Esophagus (tissue), 2 donors: ENCODE results near the gene ACTR1B. TPM values are rescaled to one million over a fixed set of nuclear protein-coding genes. Genes with fewer than 3 reads are reported as not detected.

Experiments used
- H3K27ac ChIP-seq, 2 donors: one replicate each; pipeline ENCODE4 v1.5.1; 2013; ENCODE audit warnings: low read depth in 2 of 2, mild to moderate bottlenecking in 2 of 2, inconsistent platforms in 1 of 2, low read length in 1 of 2, moderate library complexity in 1 of 2
- H3K27me3 ChIP-seq, 2 donors: one replicate each; pipeline ENCODE4 v1.6.1; 2013; ENCODE audit warnings: low read length in 2 of 2, control low read depth in 1 of 2, mild to moderate bottlenecking in 1 of 2; ENCODE audit not compliant: insufficient read depth in 2 of 2, control insufficient read depth in 1 of 2
- H3K36me3 ChIP-seq, 2 donors: one replicate each; pipeline ENCODE4 v1.6.1; 2013; ENCODE audit warnings: low read length in 1 of 2; ENCODE audit not compliant: control insufficient read depth in 2 of 2, insufficient read depth in 2 of 2
- H3K4me1 ChIP-seq, 2 donors: one replicate each; pipeline ENCODE4 v1.6.1; 2013; ENCODE audit warnings: low read length in 1 of 2; ENCODE audit not compliant: control insufficient read depth in 2 of 2, insufficient read depth in 2 of 2
- H3K4me3 ChIP-seq, 2 donors: one replicate each; pipeline ENCODE4 v1.5.1; 2013; ENCODE audit warnings: low read length in 2 of 2, mild to moderate bottlenecking in 2 of 2, low read depth in 1 of 2, moderate library complexity in 1 of 2
- H3K9me3 ChIP-seq, 2 donors: one replicate each; pipeline ENCODE4 v1.6.1; 2013; ENCODE audit warnings: mild to moderate bottlenecking in 2 of 2, low read depth in 1 of 2, low read length in 1 of 2, moderate library complexity in 1 of 2; ENCODE audit not compliant: control insufficient read depth in 2 of 2, insufficient read depth in 1 of 2
- WGBS, 2 donors: extraction: QIAGEN DNeasy Blood & Tissue Kit; methylation state at CpG; one replicate each; pipeline ENCODE4 v1.1.7; 2013; 5-methylcytosine and 5-hydroxymethylcytosine counted together
- polyA plus RNA-seq, 2 donors: library from polyadenylated mRNA; stranded (reverse); fragments of 200-250 nt; gene quantifications; one replicate each; pipeline ENCODE4 v1.2.3, GENCODE V29; 2013
- donor health status: healthy with polysubstance abuse.
- donor health status: Bipolar disorder and iron deficiency.

ACTR1B gene
- polyA plus RNA-seq, 2 donors = 39.2 to 40.9 TPM

DNA sequence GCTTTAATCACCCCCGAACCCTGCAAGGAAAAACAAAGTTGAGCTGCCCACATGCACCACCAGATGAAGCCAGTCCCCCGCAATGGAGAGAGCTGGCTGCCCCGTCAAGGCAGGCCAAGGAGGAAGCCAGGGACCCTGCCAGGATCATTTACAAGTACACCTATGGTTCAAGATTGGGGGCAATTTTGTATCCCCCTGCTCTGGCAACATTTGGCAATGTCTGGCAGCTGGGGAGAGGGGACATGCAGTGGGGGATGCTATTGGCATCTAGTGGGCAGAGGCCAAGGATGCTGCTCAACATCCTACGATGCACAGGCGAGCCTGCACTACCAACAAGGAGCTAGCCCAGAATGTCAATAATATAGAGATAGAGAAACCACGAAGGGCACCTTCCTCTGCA lies 1.9 kb downstream of the ACTR1B start:
- peaks cover 6 to 12% of the 10 kb centered on the region in 2 donors for H3K4me1 ChIP-seq
- 80 to 85% methylated on average over 6 of the region's 6 CpGs for WGBS, 2 donors
- no peaks in the 10 kb centered on the region for H3K27me3 ChIP-seq
- H3K36me3 ChIP-seq = peaks cover 2 to 25% of the 10 kb centered on the region in 2 donors
- H3K27ac ChIP-seq = no peak overlapping the region
- H3K4me3 ChIP-seq = no peak overlapping the region
- H3K9me3 ChIP-seq = no peaks in the 10 kb centered on the region

- WGBS, 2 donors = 83 to 85% methylated on average over 18 of the region's 18 CpGs
- peaks cover 2 to 28% of the 10 kb centered on the region in 2 donors for H3K36me3 ChIP-seq
- H3K4me1 ChIP-seq = peaks cover 6 to 12% of the 10 kb centered on the region in 2 donors
- no peak overlapping the region for H3K27ac ChIP-seq
- no peaks in the 10 kb centered on the region for H3K27me3 ChIP-seq
- no peaks in the 10 kb centered on the region for H3K9me3 ChIP-seq
- H3K4me3 ChIP-seq = no peak overlapping the region
These were observed 3.0 kb downstream of the ACTR1B start for GRCh38 chr2:97660775-97661389.

DNA sequence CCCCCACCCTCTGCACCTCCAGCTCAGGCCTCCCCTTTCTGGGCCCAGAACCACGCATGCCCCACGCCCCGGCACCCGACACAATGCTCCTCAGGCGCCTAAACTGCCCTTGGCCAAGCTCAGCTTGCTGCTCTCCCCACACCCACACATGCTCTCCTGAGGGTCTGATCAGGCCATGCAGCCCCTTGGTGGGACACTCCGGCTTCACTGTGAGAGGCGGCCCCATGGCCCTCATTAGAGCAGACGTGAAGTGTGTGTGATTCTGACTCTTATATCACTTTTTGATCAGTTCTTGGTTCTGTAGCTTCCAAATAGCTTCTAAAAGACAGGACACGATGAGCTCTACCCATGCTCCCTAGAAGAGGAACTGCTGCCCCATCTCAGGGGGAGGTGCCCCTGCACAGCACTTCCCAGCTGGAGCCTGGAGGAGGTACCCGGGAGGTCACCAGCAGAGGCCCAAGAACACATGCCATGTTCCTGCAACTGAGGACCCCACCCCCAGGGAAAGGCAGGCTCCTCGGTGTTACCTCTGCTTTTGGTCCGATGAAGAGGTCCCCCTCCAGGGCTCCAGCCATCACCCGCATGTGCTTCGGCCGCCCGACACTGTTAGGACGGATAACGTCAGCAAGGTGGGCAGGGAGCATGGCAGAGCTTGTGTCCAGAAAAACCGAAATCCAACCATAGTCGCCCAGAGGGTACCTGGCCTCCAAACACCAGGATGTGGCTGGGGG lies 3.6 kb downstream of the ACTR1B start:
- H3K36me3 ChIP-seq = peaks cover 2 to 28% of the 10 kb centered on the region in 2 donors
- no peak overlapping the region for H3K4me3 ChIP-seq
- no peaks in the 10 kb centered on the region for H3K9me3 ChIP-seq
- no peak overlapping the region for H3K27ac ChIP-seq
- 94 to 95% methylated on average over 20 of the region's 20 CpGs for WGBS, 2 donors
- H3K27me3 ChIP-seq = no peaks in the 10 kb centered on the region
- peaks cover 6 to 12% of the 10 kb centered on the region in 2 donors for H3K4me1 ChIP-seq

DNA sequence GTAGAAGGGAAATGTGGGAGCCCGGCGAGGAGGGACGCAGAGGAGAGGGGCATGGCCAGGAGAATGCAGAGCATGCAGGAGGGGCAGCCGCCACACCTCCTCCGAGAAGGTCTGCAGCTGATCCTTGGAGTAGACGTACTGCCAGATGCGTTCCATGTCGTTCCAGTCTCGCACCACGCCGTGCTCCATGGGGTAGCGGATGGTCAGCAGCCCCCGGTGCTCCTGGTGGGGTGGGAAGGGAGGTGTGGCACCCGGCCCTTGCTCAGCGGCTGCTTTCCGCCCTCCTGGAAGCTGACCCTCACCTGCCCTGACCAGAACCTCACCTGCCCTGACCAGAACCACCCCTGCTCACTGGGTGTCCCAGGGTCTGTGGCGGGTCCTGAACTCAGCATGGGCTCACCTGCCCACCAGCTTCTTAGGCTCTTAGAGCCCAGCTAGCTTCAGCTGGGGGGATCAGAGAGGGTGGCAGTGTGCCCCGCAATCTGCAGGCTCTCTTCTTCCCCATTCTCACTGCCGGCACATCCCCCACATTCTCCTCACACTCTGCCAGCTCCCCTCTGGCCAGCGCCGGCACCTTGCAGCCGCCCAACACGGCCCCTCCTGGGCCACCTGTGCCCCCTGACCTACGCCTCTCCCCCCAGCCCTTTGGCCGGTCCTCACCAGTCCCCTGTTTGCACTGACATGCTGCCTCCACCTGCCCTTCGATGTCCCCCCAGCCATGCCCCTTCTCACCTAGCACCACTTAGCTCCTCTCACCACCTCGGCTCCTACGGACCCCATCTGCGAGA lies 4.4 kb downstream of the ACTR1B start:
- Histone ChIP-seq H3K27ac (no peak overlapping the region), H3K36me3 (peaks cover 4 to 30% of the 10 kb centered on the region in 2 donors), H3K9me3 (peaks cover 0 to 6% of the 10 kb centered on the region in 2 donors), H3K4me1 (peaks cover 6 to 12% of the 10 kb centered on the region in 2 donors), H3K4me3 (no peak overlapping the region), H3K27me3 (no peaks in the 10 kb centered on the region)
- WGBS, 2 donors = 92 to 94% methylated on average over 28 to 29 of the region's 29 CpGs

- peaks cover 0 to 10% of the 10 kb centered on the region in 2 donors for H3K9me3 ChIP-seq
- peaks cover 6 to 30% of the 10 kb centered on the region in 2 donors for H3K36me3 ChIP-seq
- WGBS, 2 donors = 91 to 92% methylated on average over 13 of the region's 13 CpGs
- H3K27me3 ChIP-seq = no peaks in the 10 kb centered on the region
- H3K27ac ChIP-seq = no peak overlapping the region
- peaks cover 6 to 12% of the 10 kb centered on the region in 2 donors for H3K4me1 ChIP-seq
- H3K4me3 ChIP-seq = no peak overlapping the region
These were observed 5.1 kb downstream of the ACTR1B start for GRCh38 chr2:97658691-97659157.

GRCh38 chr2:97657986-97658690 lies 5.7 kb downstream of the ACTR1B start:
- H3K36me3 ChIP-seq = peaks cover 6 to 30% of the 10 kb centered on the region in 2 donors
- peaks cover 6 to 12% of the 10 kb centered on the region in 2 donors for H3K4me1 ChIP-seq
- no peak overlapping the region for H3K4me3 ChIP-seq
- 91 to 93% methylated on average over 37 of the region's 37 CpGs for WGBS, 2 donors
- H3K27ac ChIP-seq = no peak overlapping the region
- peaks cover 0 to 10% of the 10 kb centered on the region in 2 donors for H3K9me3 ChIP-seq
- no peaks in the 10 kb centered on the region for H3K27me3 ChIP-seq

- Histone ChIP-seq H3K36me3 (peaks cover 6 to 30% of the 10 kb centered on the region in 2 donors), H3K9me3 (peaks cover 0 to 10% of the 10 kb centered on the region in 2 donors), H3K27me3 (no peaks in the 10 kb centered on the region), H3K4me1 (peaks cover 2 to 5% of the 10 kb centered on the region in 2 donors), H3K27ac (no peak overlapping the region), H3K4me3 (no peak overlapping the region)
- WGBS, 2 donors = 82 to 84% methylated on average over 14 to 15 of the region's 15 CpGs
These were observed 6.8 kb downstream of the ACTR1B start for GRCh38 chr2:97656905-97657587.

GRCh38 chr2:97656129-97656755 lies 7.6 kb downstream of the ACTR1B start:
- Histone ChIP-seq H3K36me3 (peaks cover 6 to 30% of the 10 kb centered on the region in 2 donors), H3K9me3 (peaks cover 0 to 10% of the 10 kb centered on the region in 2 donors), H3K4me3 (no peak overlapping the region), H3K27me3 (no peaks in the 10 kb centered on the region), H3K4me1 (no peaks in the 10 kb centered on the region), H3K27ac (no peak overlapping the region)
- 94 to 99% methylated on average over 7 of the region's 7 CpGs for WGBS, 2 donors
